ENCODE data around the gene MOAP1. TPM values are rescaled to one million over a fixed set of nuclear protein-coding genes. Genes with fewer than 3 reads are reported as not detected.
A peak's percentile ranks its signal among the peaks of the same experiment; 100 is the strongest.
"Not testable (repeated sequence)": the region's sequence is repeated elsewhere in the genome, so short reads cannot be mapped to it uniquely, and the experiment has no call there.

Gene MOAP1
- polyA plus RNA-seq (224 and 225 TPM in 2 replicates), polyA minus RNA-seq (132 and 136 TPM in 2 replicates)

GRCh38 chr14:93184391-93185348 is at the start of gene MOAP1, which contains the start of gene LYSET:
Gene MOAP1 (minus strand): TSS chr14:93184897. CDS start chr14:93184242, 655 bp downstream.
Gene LYSET (plus strand): TSS chr14:93185317. CDS start chr14:93185406, 89 bp downstream.
- H3K9ac ChIP-seq (ENCODE audit: low read length) = peak within 1 kb of the TSS; percentile 99
- H3K36me3 ChIP-seq (ENCODE audit: insufficient read depth, low read length) = no peaks in the 10 kb centered on the region
- H3K9me3 ChIP-seq (ENCODE audit: low read length) = no peaks in the 10 kb centered on the region
- no peaks in the 10 kb centered on the region for H3K9me2 ChIP-seq (ENCODE audit: insufficient read depth, low read length)
- H3K27ac ChIP-seq (ENCODE audit: low read length) = peak within 1 kb of the TSS; percentile 96
- H3K79me2 ChIP-seq (replicated peaks; ENCODE audit: insufficient read depth, low read length) = peaks cover 25% of the 10 kb centered on the region
- TF ChIP-seq TAF1 (IDR thresholded peaks at IDR 0.05; ENCODE audit: low read depth) = peak; percentile 66
- TF ChIP-seq EZH2 (IDR thresholded peaks at IDR 0.05; ENCODE audit: borderline replicate concordance, insufficient read depth, low read length, poor library complexity, severe bottlenecking) = no peak
- peak; percentile 38 for TF ChIP-seq RAD21 (conservative IDR thresholded peaks at IDR 0.05)
- TF ChIP-seq CTCF (IDR thresholded peaks at IDR 0.05; ENCODE audit: poor library complexity, severe bottlenecking) = peak; percentile 65
- TF ChIP-seq MXI1 (conservative IDR thresholded peaks at IDR 0.05; ENCODE audit: poor library complexity, severe bottlenecking) = peak; percentile 72
- TF ChIP-seq SMC3 (conservative IDR thresholded peaks at IDR 0.05; ENCODE audit: poor library complexity) = peak; percentile 54
- peak; percentile 60 for TF ChIP-seq REST (IDR thresholded peaks at IDR 0.05; ENCODE audit: borderline replicate concordance)
- TF ChIP-seq EP300 (conservative IDR thresholded peaks at IDR 0.05; ENCODE audit: poor library complexity, severe bottlenecking) = peak; percentile 44
- TF ChIP-seq POLR2AphosphoS5 (IDR thresholded peaks at IDR 0.05) = peak; percentile 95
- H3K4me3 ChIP-seq (ENCODE audit: low read length) = peak within 1 kb of the TSS; percentile 92
- H3K27me3 ChIP-seq (ENCODE audit: insufficient read depth, low read depth, low read length) = no peaks in the 10 kb centered on the region
- peak within 1 kb of the TSS; percentile 93 for H2AFZ ChIP-seq (ENCODE audit: low read depth, low read length)
- H3F3A ChIP-seq (ENCODE audit: insufficient read depth, low read length, poor library complexity, severe bottlenecking) = no peaks in the 10 kb centered on the region
- H4K20me1 ChIP-seq (ENCODE audit: insufficient read depth) = no peaks in the 10 kb centered on the region
- H3K4me2 ChIP-seq (ENCODE audit: low read length) = peak within 1 kb of the TSS; percentile 98

GRCh38 chr14:93233078-93233477 is 48.4 kb upstream of the MOAP1 start:
- not testable (repeated sequence) for H3K9me3 ChIP-seq (ENCODE audit: low read length); H3K9me2 ChIP-seq (ENCODE audit: insufficient read depth, low read length); H4K20me1 ChIP-seq (ENCODE audit: insufficient read depth); H3F3A ChIP-seq (ENCODE audit: insufficient read depth, low read length, poor library complexity, severe bottlenecking); H3K27me3 ChIP-seq (ENCODE audit: insufficient read depth, low read depth, low read length); H3K4me2 ChIP-seq (ENCODE audit: low read length); H3K9ac ChIP-seq (ENCODE audit: low read length); H3K4me3 ChIP-seq (ENCODE audit: low read length); H2AFZ ChIP-seq (ENCODE audit: low read depth, low read length); H3K79me2 ChIP-seq (replicated peaks; ENCODE audit: insufficient read depth, low read length); H3K27ac ChIP-seq (ENCODE audit: low read length); H3K36me3 ChIP-seq (ENCODE audit: insufficient read depth, low read length)
